Upper lobe of left lung (tissue), 4 donors: ENCODE data around the gene RPS3A.

Experiments
- CTCF ChIP-seq, 6 experiments: fragments of 450-650 bp in 4 of 6; fragments of 200-600 bp in 2 of 6; sonication (generic) in 2 of 6; IDR thresholded peaks; one replicate each; pipeline ENCODE4 v1.5.1; 2016 to 2019; ENCODE audit warnings: antibody characterized with exemption in 6 of 6
- EP300 ChIP-seq, 4 donors: sonication (generic); formaldehyde crosslinking; IDR thresholded peaks; one replicate each; pipeline ENCODE4 v1.5.1; 2017; ENCODE audit warnings: antibody characterized with exemption in 4 of 4, control low read depth in 2 of 4
- POLR2A ChIP-seq, 4 donors: fragments of 450-650 bp; IDR thresholded peaks; one replicate each; pipeline ENCODE4 v1.5.1; 2016 to 2017; ENCODE audit warnings: antibody characterized with exemption in 4 of 4, mild to moderate bottlenecking in 2 of 4
- POLR2AphosphoS5 ChIP-seq, 2 donors: sonication (generic); formaldehyde crosslinking; IDR thresholded peaks; one replicate each; pipeline ENCODE4 v1.5.1; 2017; ENCODE audit warnings: antibody characterized with exemption in 2 of 2

DNA sequence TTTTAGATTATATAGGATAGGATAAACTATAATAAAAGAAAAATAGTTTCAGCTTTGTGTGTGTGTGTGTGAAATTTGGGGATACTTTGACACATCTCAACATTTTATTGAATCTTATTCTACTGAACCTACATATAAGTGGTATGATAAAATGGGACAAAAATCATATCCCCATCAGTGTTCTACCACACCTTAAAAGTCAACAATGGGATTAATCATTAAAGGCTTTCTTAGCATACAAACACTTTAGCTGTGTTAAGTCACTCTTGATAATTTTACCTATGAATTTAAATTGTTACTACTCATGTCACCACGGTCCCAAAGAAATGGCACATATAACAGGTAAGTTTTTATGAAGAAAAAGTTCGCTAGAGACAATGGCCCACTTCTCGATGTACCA, 46.6 kb upstream of the RPS3A start:
- no peak for TF ChIP-seq CTCF (IDR thresholded peaks at IDR 0.05)
- no peak for TF ChIP-seq POLR2AphosphoS5 (IDR thresholded peaks at IDR 0.05)
- no peak for TF ChIP-seq POLR2A (IDR thresholded peaks at IDR 0.05)
- TF ChIP-seq EP300 (IDR thresholded peaks at IDR 0.05): no peak
